GM23338 (cell line): ENCODE data around the gene WDR87. TPM values are rescaled to one million over a fixed set of nuclear protein-coding genes. Genes with fewer than 3 reads are reported as not detected.

Experiments
- ATAC-seq: fragments of 200-7000 bp; cut with Tn5 transposase; 3 replicates; pipeline ENCODE4 v1.9.1; 2020
- DNase-seq: peaks from one replicate; pipeline ENCODE4 v3.0.0-alpha.2; 2015; ENCODE audit warnings: low spot score
- H2AFZ ChIP-seq: fragments of 200-600 bp; sonication (generic); 2 replicates; pipeline ENCODE4 v1.8.0; 2016; ENCODE audit warnings: antibody characterized with exemption, mild to moderate bottlenecking, moderate library complexity
- H3F3A ChIP-seq: fragments of 200-600 bp; sonication (generic); replicated peaks from 2 replicates; pipeline ENCODE4 v1.8.0; 2017; ENCODE audit warnings: antibody characterized with exemption, mixed run types, low read depth
- H3K27ac ChIP-seq: fragments of 200-600 bp; sonication (generic); 2 replicates; pipeline ENCODE4 v1.6.1; 2016; ENCODE audit warnings: low read depth
- H3K27me3 ChIP-seq: fragments of 200-600 bp; sonication (generic); 2 replicates; pipeline ENCODE4 v1.8.0; 2016; ENCODE audit warnings: mild to moderate bottlenecking, mixed run types, moderate library complexity; ENCODE audit not compliant: insufficient read depth
- H3K36me3 ChIP-seq: fragments of 200-600 bp; sonication (generic); 2 replicates; pipeline ENCODE4 v1.8.0; 2016; ENCODE audit warnings: mild to moderate bottlenecking; ENCODE audit not compliant: insufficient read depth
- H3K4me1 ChIP-seq: fragments of 200-600 bp; sonication (generic); 2 replicates; pipeline ENCODE4 v1.8.0; 2016; ENCODE audit warnings: mild to moderate bottlenecking, moderate library complexity; ENCODE audit not compliant: insufficient read depth
- H3K4me2 ChIP-seq: fragments of 200-600 bp; sonication (generic); 2 replicates; pipeline ENCODE4 v1.7.1; 2017; ENCODE audit warnings: mixed run types
- H3K4me3 ChIP-seq: fragments of 200-600 bp; sonication (generic); 2 replicates; pipeline ENCODE4 v1.6.1; 2016; ENCODE audit warnings: mixed run types
- H3K79me2 ChIP-seq: fragments of 200-600 bp; sonication (generic); replicated peaks from 2 replicates; pipeline ENCODE4 v1.8.0; 2017; ENCODE audit warnings: mild to moderate bottlenecking; ENCODE audit not compliant: insufficient read depth
- H3K9me2 ChIP-seq: fragments of 200-600 bp; sonication (generic); 2 replicates; pipeline ENCODE4 v1.8.0; 2017; ENCODE audit not compliant: insufficient read depth
- H4K20me1 ChIP-seq: fragments of 200-600 bp; sonication (generic); replicated peaks from 2 replicates; pipeline ENCODE4 v1.8.0; 2017; ENCODE audit warnings: mild to moderate bottlenecking; ENCODE audit not compliant: insufficient read depth
- H3K27ac Mint-ChIP-seq: 2 replicates; pipeline ENCODE4 v1.8.0; 2020; ENCODE audit warnings: inconsistent platforms, mild to moderate bottlenecking, moderate library complexity, mixed read lengths
- H3K27me3 Mint-ChIP-seq: 3 replicates; pipeline ENCODE4 v1.8.0; 2022; ENCODE audit warnings: low read depth, mild to moderate bottlenecking, moderate library complexity, mixed read lengths, inconsistent platforms; ENCODE audit not compliant: insufficient read depth, poor library complexity
- H3K36me3 Mint-ChIP-seq: 3 replicates; pipeline ENCODE4 v1.8.0; 2021; ENCODE audit warnings: low read depth, mild to moderate bottlenecking, inconsistent platforms, moderate library complexity, mixed read lengths
- H3K4me1 Mint-ChIP-seq: 3 replicates; pipeline ENCODE4 v1.8.0; 2020; ENCODE audit warnings: mild to moderate bottlenecking, inconsistent platforms, mixed read lengths
- H3K4me3 Mint-ChIP-seq: 3 replicates; pipeline ENCODE4 v1.8.0; 2021; ENCODE audit warnings: moderate library complexity, mild to moderate bottlenecking, inconsistent platforms, mixed read lengths
- H3K9me3 Mint-ChIP-seq: 3 replicates; pipeline ENCODE4 v1.8.0; 2020; ENCODE audit warnings: moderate library complexity, mild to moderate bottlenecking, inconsistent platforms, mixed read lengths
- CREB1 ChIP-seq: fragments of 250-450 bp; sonication (Bioruptor Pico); IDR thresholded peaks from 2 replicates; pipeline ENCODE4 v1.5.0; 2020; ENCODE audit warnings: low read depth, mild to moderate bottlenecking, moderate library complexity
- EZH2 ChIP-seq: fragments of 200-600 bp; sonication (generic); IDR thresholded peaks from one replicate; pipeline ENCODE4 v1.8.0; 2017; ENCODE audit warnings: antibody characterized with exemption, mild to moderate bottlenecking, low read depth; ENCODE audit not compliant: unreplicated experiment
- EZH2phosphoT487 ChIP-seq: fragments of 200-600 bp; sonication (generic); IDR thresholded peaks from one replicate; pipeline ENCODE4 v1.8.1; 2018; ENCODE audit warnings: antibody characterized with exemption; ENCODE audit not compliant: unreplicated experiment
- JUNB ChIP-seq: IDR thresholded peaks from one replicate; pipeline ENCODE4 v1.6.1; 2016; ENCODE audit warnings: antibody characterized with exemption; ENCODE audit not compliant: unreplicated experiment
- NANOG ChIP-seq: IDR thresholded peaks from 2 replicates; pipeline ENCODE4 v1.6.1; 2016; ENCODE audit warnings: antibody characterized with exemption, borderline replicate concordance
- POLR2AphosphoS5 ChIP-seq: IDR thresholded peaks from 2 replicates; pipeline ENCODE4 v1.6.1; 2016; ENCODE audit warnings: antibody characterized with exemption, low read depth
- STAT1 ChIP-seq: IDR thresholded peaks from one replicate; pipeline ENCODE4 v1.6.1; 2016; ENCODE audit warnings: antibody characterized with exemption; ENCODE audit not compliant: unreplicated experiment
- ZNF114 ChIP-seq: fragments of 250-450 bp; sonication (Bioruptor Pico); IDR thresholded peaks from 2 replicates; pipeline ENCODE4 v1.5.0; 2020; ENCODE audit warnings: mild to moderate bottlenecking, moderate library complexity
- ZNF331 ChIP-seq: fragments of 250-450 bp; sonication (Bioruptor Pico); IDR thresholded peaks from 2 replicates; pipeline ENCODE4 v1.5.0; 2020; ENCODE audit warnings: low read depth, mild to moderate bottlenecking, moderate library complexity
- polyA plus RNA-seq: library from polyadenylated mRNA; unstranded; fragments of >200 nt; fragmentation: Nextera tagmentation; extraction: Ambion mirVana; gene quantifications from 2 replicates; pipeline ENCODE4 v1.2.1, GENCODE V29; 2016
- total RNA-seq: library from RNA; depleted of rRNA; stranded (reverse); fragments of >200 nt; shearing (Covaris generic); gene quantifications from 2 replicates; pipeline ENCODE4 v1.2.3, GENCODE V29; 2014
- TF ChIP-seq, protein P1 (sequence below), 2 experiments: fragments of 200-600 bp in 1 of 2; sonication (generic) in 1 of 2; conservative IDR thresholded peaks; 2 replicates each; pipeline versions ENCODE4 v1.5.1 to v1.6.1; 2016 to 2017; ENCODE audit warnings: antibody characterized with exemption in 2 of 2, low read depth in 2 of 2, mild to moderate bottlenecking in 2 of 2, moderate library complexity in 1 of 2
- TF ChIP-seq, protein P2 (sequence below): IDR thresholded peaks from one replicate; pipeline ENCODE4 v1.6.1; 2018; ENCODE audit warnings: antibody characterized with exemption; ENCODE audit not compliant: unreplicated experiment

WDR87 gene
- total and polyA plus RNA-seq, 2 experiments from 2014 or later: 0.02 TPM; not detected in 1

DNA sequence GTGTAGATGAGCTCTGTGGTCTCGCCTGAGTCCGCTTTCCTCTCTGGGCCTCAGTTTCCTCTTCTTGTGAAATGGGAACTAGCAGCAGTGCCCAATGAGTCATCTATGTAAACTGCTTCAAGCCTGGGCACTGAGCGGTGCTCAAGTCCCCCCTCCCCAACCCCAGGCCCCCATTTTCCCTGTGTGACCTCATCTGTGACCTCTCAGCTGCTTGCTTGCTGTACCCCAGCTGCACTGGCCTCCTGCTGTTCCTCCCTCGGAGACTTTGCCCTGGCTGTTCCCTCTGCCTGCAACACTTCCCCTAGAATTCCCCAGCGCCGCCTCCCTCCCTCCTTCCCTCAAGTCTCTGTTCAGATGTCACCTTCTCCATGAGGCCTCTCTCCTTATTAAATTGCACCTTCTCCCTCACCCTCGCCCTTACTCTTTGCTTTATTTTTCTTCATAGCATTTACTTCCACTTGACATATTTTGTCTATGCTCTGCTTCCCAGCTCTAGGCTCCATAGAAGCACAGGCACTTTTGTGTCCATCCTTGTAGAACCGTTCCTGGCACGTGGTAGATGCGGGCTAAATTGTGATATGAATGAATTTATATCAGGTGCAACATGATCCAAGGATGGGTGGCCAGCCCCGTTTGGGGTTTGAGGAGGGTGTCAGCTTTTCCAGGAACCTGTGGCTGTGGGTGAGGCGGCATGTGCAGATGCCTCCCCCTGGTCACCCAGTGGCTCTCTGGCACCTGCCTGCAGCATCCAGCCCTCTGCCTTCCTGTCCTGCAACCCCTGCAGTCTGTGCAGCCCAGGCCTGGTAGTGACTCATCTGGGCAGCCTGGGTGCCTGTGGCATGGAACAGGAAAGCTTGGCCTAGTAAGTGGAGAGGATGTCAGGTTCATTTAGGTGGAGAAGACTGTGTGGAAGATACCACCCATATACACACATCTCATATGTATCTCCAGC is 26.9 kb upstream of the WDR87 start:
- H3F3A ChIP-seq: peaks cover 11% of the 10 kb centered on the region
- H3K4me1 ChIP-seq: peaks cover 53% of the 10 kb centered on the region
- H2AFZ ChIP-seq: no peak overlapping the region
- TF ChIP-seq STAT1: no peak
- no peak for TF ChIP-seq CREB1 (CRISPR knock-in tag)
- no peak for TF ChIP-seq ZNF331 (CRISPR knock-in tag)
- TF ChIP-seq EZH2phosphoT487: no peak
- TF ChIP-seq EZH2: no peak
- TF ChIP-seq, protein P1, sequence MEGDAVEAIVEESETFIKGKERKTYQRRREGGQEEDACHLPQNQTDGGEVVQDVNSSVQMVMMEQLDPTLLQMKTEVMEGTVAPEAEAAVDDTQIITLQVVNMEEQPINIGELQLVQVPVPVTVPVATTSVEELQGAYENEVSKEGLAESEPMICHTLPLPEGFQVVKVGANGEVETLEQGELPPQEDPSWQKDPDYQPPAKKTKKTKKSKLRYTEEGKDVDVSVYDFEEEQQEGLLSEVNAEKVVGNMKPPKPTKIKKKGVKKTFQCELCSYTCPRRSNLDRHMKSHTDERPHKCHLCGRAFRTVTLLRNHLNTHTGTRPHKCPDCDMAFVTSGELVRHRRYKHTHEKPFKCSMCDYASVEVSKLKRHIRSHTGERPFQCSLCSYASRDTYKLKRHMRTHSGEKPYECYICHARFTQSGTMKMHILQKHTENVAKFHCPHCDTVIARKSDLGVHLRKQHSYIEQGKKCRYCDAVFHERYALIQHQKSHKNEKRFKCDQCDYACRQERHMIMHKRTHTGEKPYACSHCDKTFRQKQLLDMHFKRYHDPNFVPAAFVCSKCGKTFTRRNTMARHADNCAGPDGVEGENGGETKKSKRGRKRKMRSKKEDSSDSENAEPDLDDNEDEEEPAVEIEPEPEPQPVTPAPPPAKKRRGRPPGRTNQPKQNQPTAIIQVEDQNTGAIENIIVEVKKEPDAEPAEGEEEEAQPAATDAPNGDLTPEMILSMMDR (conservative IDR thresholded peaks at IDR 0.05; ENCODE audit: low read depth in 2 of 2): no peak
- TF ChIP-seq JUNB: no peak
- TF ChIP-seq ZNF114 (CRISPR knock-in tag): no peak
- H4K20me1 ChIP-seq: peaks cover 3% of the 10 kb centered on the region; the same call in 1 of the 2 replicates
- Mint-ChIP-seq H3K27ac (peak overlapping the region; percentile 82), H3K9me3 (peaks cover 27% of the 10 kb centered on the region), H3K4me1 (peaks cover 47% of the 10 kb centered on the region), H3K36me3 (peaks cover 44% of the 10 kb centered on the region), H3K4me3 (peak overlapping the region; percentile 60), H3K27me3 (peaks cover 9% of the 10 kb centered on the region)
- H3K4me2 ChIP-seq: peak overlapping the region; percentile 72
- peaks cover 11% of the 10 kb centered on the region; the same call in 1 of the 2 replicates for H3K36me3 ChIP-seq
- H3K79me2 ChIP-seq: peaks cover 76% of the 10 kb centered on the region
- H3K4me3 ChIP-seq: peak overlapping the region; percentile 47; the same call in 1 of the 2 replicates
- DNase-seq: no peak
- no peaks in the 10 kb centered on the region for H3K9me2 ChIP-seq
- peak overlapping the region; percentile 98 for H3K27ac ChIP-seq
- H3K27me3 ChIP-seq: no peaks in the 10 kb centered on the region
- ATAC-seq: peak; percentile 15

DNA sequence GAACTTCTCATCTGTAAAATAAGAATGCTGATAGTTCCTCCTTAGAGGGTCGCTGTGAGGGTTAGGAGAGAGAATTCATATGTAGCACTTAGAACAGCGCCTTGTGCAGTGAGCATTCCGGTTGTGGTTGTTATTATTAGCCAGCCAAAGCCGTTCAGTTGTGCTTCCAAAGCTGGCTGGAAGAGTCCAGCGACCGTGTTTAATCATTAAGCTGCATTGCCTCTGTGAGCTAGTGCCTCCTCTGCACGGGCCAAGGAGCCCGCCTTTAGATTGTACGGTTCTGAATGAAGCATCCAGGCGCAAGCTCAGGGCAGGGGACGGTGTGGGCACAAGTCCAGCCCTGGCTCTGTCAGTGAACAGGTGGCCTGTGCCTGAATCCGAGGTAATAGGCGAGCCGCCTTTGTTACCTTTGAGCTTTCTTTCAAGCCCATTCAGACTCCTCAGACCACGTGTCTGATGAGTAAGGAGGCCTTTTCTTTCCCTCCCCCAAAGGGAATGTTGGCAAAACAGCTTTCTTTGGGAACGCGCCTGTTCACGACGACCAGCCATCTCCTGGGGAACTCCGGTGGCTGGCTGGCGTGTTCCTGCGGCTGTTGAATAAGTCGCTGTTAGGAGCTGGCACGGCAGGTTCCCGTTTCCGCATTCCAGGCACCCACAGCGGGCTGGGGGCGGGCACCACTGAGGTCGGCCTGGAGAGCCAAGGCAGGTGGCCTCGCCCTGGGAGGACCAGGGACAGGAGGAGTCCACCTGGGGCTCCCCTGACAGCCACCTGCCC is 25.7 kb upstream of the WDR87 start:
- peaks cover 58% of the 10 kb centered on the region for H3K4me1 Mint-ChIP-seq
- H3K79me2 ChIP-seq: peaks cover 79% of the 10 kb centered on the region
- TF ChIP-seq ZNF114 (CRISPR knock-in tag) (no peak), POLR2AphosphoS5 (peak; percentile 46; the same call in 1 of the 2 replicates), CREB1 (CRISPR knock-in tag) (0 out of 2 replicates have a peak, but pooled peaks have one; percentile 50), EZH2phosphoT487 (no peak), STAT1 (no peak), ZNF331 (CRISPR knock-in tag) (no peak), JUNB (no peak), EZH2 (no peak), NANOG (no peak)
- TF ChIP-seq, protein P2, sequence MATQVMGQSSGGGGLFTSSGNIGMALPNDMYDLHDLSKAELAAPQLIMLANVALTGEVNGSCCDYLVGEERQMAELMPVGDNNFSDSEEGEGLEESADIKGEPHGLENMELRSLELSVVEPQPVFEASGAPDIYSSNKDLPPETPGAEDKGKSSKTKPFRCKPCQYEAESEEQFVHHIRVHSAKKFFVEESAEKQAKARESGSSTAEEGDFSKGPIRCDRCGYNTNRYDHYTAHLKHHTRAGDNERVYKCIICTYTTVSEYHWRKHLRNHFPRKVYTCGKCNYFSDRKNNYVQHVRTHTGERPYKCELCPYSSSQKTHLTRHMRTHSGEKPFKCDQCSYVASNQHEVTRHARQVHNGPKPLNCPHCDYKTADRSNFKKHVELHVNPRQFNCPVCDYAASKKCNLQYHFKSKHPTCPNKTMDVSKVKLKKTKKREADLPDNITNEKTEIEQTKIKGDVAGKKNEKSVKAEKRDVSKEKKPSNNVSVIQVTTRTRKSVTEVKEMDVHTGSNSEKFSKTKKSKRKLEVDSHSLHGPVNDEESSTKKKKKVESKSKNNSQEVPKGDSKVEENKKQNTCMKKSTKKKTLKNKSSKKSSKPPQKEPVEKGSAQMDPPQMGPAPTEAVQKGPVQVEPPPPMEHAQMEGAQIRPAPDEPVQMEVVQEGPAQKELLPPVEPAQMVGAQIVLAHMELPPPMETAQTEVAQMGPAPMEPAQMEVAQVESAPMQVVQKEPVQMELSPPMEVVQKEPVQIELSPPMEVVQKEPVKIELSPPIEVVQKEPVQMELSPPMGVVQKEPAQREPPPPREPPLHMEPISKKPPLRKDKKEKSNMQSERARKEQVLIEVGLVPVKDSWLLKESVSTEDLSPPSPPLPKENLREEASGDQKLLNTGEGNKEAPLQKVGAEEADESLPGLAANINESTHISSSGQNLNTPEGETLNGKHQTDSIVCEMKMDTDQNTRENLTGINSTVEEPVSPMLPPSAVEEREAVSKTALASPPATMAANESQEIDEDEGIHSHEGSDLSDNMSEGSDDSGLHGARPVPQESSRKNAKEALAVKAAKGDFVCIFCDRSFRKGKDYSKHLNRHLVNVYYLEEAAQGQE: no peak
- TF ChIP-seq, protein P1 (conservative IDR thresholded peaks at IDR 0.05; ENCODE audit: low read depth in 2 of 2): no peak

More for the DNA sequence above, 25.7 kb upstream of the WDR87 start:
- no peaks in the 10 kb centered on the region for H4K20me1 ChIP-seq
- peak overlapping the region; percentile 72 for H3K4me2 ChIP-seq
- H3K36me3 ChIP-seq: peaks cover 9% of the 10 kb centered on the region; the same call in 1 of the 2 replicates
- Mint-ChIP-seq H3K9me3 (peaks cover 24% of the 10 kb centered on the region), H3K36me3 (peaks cover 38% of the 10 kb centered on the region), H3K4me3 (peak overlapping the region; percentile 60), H3K27me3 (peaks cover 9% of the 10 kb centered on the region), H3K27ac (peak overlapping the region; percentile 82)
- H3K4me1 ChIP-seq: peaks cover 59% of the 10 kb centered on the region
- peak overlapping the region; percentile 47 for H3K4me3 ChIP-seq
- peak; percentile 90 for DNase-seq
- H2AFZ ChIP-seq: no peak overlapping the region
- no peaks in the 10 kb centered on the region for H3K9me2 ChIP-seq
- H3K27me3 ChIP-seq: no peaks in the 10 kb centered on the region
- H3K27ac ChIP-seq: peak overlapping the region; percentile 98
- H3F3A ChIP-seq: peaks cover 11% of the 10 kb centered on the region
- ATAC-seq: peak; percentile 77
